Ishikawa (cell line): ENCODE results near the gene ARPP21.

Experiments used
- CEBPB ChIP-seq: IDR thresholded peaks from 2 replicates; pipeline ENCODE4 v1.6.1; 2012
- CREB1 ChIP-seq: IDR thresholded peaks from 2 replicates; pipeline ENCODE4 v1.6.1; 2012; ENCODE audit warnings: low read depth
- EGR1 ChIP-seq: IDR thresholded peaks from 2 replicates; pipeline ENCODE4 v1.6.1; 2012
- EP300 ChIP-seq: IDR thresholded peaks from 2 replicates; pipeline ENCODE4 v1.6.1; 2012; ENCODE audit warnings: borderline replicate concordance
- FOXM1 ChIP-seq: IDR thresholded peaks from 2 replicates; pipeline ENCODE4 v1.6.1; 2012; ENCODE audit warnings: low read depth, borderline replicate concordance
- MAX ChIP-seq: IDR thresholded peaks from 2 replicates; pipeline ENCODE4 v1.6.1; 2012
- NFIC ChIP-seq: IDR thresholded peaks from 2 replicates; pipeline ENCODE4 v1.6.1; 2012
- RAD21 ChIP-seq: IDR thresholded peaks from 2 replicates; pipeline ENCODE4 v1.6.1; 2012; ENCODE audit warnings: low read depth
- TAF1 ChIP-seq: IDR thresholded peaks from 2 replicates; pipeline ENCODE4 v1.6.1; 2012; ENCODE audit warnings: low read depth, mild to moderate bottlenecking
- TCF12 ChIP-seq: IDR thresholded peaks from 2 replicates; pipeline ENCODE4 v1.6.1; 2012; ENCODE audit warnings: low read depth
- TEAD4 ChIP-seq: IDR thresholded peaks from 2 replicates; pipeline ENCODE4 v1.6.1; 2012
- USF1 ChIP-seq: IDR thresholded peaks from 2 replicates; pipeline ENCODE4 v1.6.1; 2012
- YY1 ChIP-seq: IDR thresholded peaks from 2 replicates; pipeline ENCODE4 v1.6.1; 2012; ENCODE audit warnings: low read depth
- ZBTB7A ChIP-seq: IDR thresholded peaks from 2 replicates; pipeline ENCODE4 v1.6.1; 2012; ENCODE audit warnings: low read depth
- TF ChIP-seq, protein P1 (sequence below): IDR thresholded peaks from 2 replicates; pipeline ENCODE4 v1.6.1; 2012; ENCODE audit warnings: low read depth, mild to moderate bottlenecking

ARPP21 gene

GRCh38 chr3:35723480-35724097, 84.3 kb downstream of the ARPP21 start:
- TF ChIP-seq, protein P1, sequence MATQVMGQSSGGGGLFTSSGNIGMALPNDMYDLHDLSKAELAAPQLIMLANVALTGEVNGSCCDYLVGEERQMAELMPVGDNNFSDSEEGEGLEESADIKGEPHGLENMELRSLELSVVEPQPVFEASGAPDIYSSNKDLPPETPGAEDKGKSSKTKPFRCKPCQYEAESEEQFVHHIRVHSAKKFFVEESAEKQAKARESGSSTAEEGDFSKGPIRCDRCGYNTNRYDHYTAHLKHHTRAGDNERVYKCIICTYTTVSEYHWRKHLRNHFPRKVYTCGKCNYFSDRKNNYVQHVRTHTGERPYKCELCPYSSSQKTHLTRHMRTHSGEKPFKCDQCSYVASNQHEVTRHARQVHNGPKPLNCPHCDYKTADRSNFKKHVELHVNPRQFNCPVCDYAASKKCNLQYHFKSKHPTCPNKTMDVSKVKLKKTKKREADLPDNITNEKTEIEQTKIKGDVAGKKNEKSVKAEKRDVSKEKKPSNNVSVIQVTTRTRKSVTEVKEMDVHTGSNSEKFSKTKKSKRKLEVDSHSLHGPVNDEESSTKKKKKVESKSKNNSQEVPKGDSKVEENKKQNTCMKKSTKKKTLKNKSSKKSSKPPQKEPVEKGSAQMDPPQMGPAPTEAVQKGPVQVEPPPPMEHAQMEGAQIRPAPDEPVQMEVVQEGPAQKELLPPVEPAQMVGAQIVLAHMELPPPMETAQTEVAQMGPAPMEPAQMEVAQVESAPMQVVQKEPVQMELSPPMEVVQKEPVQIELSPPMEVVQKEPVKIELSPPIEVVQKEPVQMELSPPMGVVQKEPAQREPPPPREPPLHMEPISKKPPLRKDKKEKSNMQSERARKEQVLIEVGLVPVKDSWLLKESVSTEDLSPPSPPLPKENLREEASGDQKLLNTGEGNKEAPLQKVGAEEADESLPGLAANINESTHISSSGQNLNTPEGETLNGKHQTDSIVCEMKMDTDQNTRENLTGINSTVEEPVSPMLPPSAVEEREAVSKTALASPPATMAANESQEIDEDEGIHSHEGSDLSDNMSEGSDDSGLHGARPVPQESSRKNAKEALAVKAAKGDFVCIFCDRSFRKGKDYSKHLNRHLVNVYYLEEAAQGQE: no peak
- TF ChIP-seq MAX: no peak
- no peak for TF ChIP-seq USF1
- no peak for TF ChIP-seq YY1
- TF ChIP-seq FOXM1: no peak
- no peak for TF ChIP-seq TCF12
- TF ChIP-seq TAF1: no peak
- no peak for TF ChIP-seq EP300
- TF ChIP-seq NFIC: no peak
- no peak for TF ChIP-seq CEBPB
- TF ChIP-seq RAD21: no peak
- no peak for TF ChIP-seq EGR1
- TF ChIP-seq CREB1: no peak
- no peak for TF ChIP-seq TEAD4
- no peak for TF ChIP-seq ZBTB7A

GRCh38 chr3:35724106-35724505, 84.8 kb downstream of the ARPP21 start:
- no peak for TF ChIP-seq EGR1
- TF ChIP-seq USF1: no peak
- no peak for TF ChIP-seq FOXM1
- TF ChIP-seq TCF12: no peak
- no peak for TF ChIP-seq TEAD4
- no peak for TF ChIP-seq CEBPB
- no peak for TF ChIP-seq CREB1
- no peak for TF ChIP-seq RAD21
- TF ChIP-seq MAX: no peak
- TF ChIP-seq ZBTB7A: no peak
- no peak for TF ChIP-seq NFIC
- TF ChIP-seq EP300: no peak
- TF ChIP-seq, protein P1: no peak
- no peak for TF ChIP-seq YY1

DNA sequence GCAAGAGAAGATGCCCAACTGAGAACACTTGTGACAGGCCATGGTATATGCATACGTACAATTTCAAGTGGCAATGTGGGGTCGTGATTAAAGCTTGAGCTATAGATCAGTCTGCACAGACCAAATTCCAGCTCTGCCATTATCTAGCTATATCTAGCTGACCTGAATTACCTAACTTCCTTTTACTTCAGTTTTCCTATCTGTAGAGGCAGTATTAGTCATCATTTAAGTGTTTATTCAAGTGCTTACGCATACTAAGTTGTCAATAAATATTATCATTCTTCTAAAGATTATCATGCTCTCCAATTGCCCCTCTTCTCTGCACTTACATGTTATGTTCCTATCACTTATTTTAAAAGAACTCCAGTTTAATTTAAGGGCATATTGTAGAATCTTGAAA, 87.9 kb downstream of the ARPP21 start:
- TF ChIP-seq FOXM1: no peak
- TF ChIP-seq CREB1: no peak
- no peak for TF ChIP-seq TEAD4
- TF ChIP-seq YY1: no peak
- TF ChIP-seq, protein P1: no peak
- no peak for TF ChIP-seq MAX
- TF ChIP-seq CEBPB: no peak

- TF ChIP-seq TCF12 (no peak), CREB1 (no peak), MAX (no peak), RAD21 (no peak), YY1 (no peak), NFIC (no peak), EP300 (no peak)
- TF ChIP-seq, protein P1: no peak
These were observed 94.0 kb downstream of the ARPP21 start for GRCh38 chr3:35733341-35733740.
